Adrenal gland (tissue), 12 donors: ENCODE measurements around the gene ZC3H12C. TPM values are rescaled to one million over a fixed set of nuclear protein-coding genes. Genes with fewer than 3 reads are reported as not detected.
A peak's percentile ranks its signal among the peaks of the same experiment; 100 is the strongest.
"Not testable (repeated sequence)": the region's sequence is repeated elsewhere in the genome, so short reads cannot be mapped to it uniquely, and the experiment has no call there.

Source experiments
- DNase-seq, 7 donors: peaks; one replicate each; pipeline ENCODE4 v3.0.0-alpha.2; 2019 to 2020
- H3K27ac ChIP-seq, 5 donors: fragments of 200-600 bp; sonication (generic) in 4 of 5; 1 replicate in 3 of 5; 2 replicates in 2 of 5; pipeline versions ENCODE4 v1.5.1 to v1.8.0; 2016 to 2020; ENCODE audit warnings: mild to moderate bottlenecking in 1 of 5
- H3K27me3 ChIP-seq: fragments of 200-600 bp; 2 replicates; pipeline ENCODE4 v1.8.0; 2021
- H3K36me3 ChIP-seq, 2 donors: fragments of 200-600 bp; replicated peaks in 1 of 2; 1 replicate in 1 of 2; 2 replicates in 1 of 2; pipeline versions ENCODE4 v1.5.1 to v1.8.0; 2018 to 2022
- H3K4me1 ChIP-seq, 2 donors: fragments of 200-600 bp; replicated peaks in 1 of 2; 1 replicate in 1 of 2; 2 replicates in 1 of 2; pipeline versions ENCODE4 v1.5.1 to v1.8.0; 2018 to 2021
- H3K4me3 ChIP-seq, 4 donors: fragments of 200-600 bp; sonication (generic) in 3 of 4; one replicate each; pipeline ENCODE4 v1.5.1; 2016 to 2018
- H3K9me3 ChIP-seq, 3 donors: fragments of 200-600 bp; sonication (generic) in 1 of 3; replicated peaks in 1 of 3; 1 replicate in 2 of 3; 2 replicates in 1 of 3; pipeline versions ENCODE4 v1.5.1 to v1.8.0; 2016 to 2021
- CTCF ChIP-seq, 6 experiments: fragments of 450-650 bp in 4 of 6; fragments of 200-600 bp in 2 of 6; sonication (generic) in 1 of 6; IDR thresholded peaks; 1 replicate in 5 of 6; 2 replicates in 1 of 6; pipeline versions ENCODE4 v1.5.1 to v1.8.0; 2016 to 2021; ENCODE audit warnings: antibody characterized with exemption in 6 of 6, mild to moderate bottlenecking in 2 of 6, moderate library complexity in 1 of 6
- POLR2A ChIP-seq, 2 donors: fragments of 450-650 bp; IDR thresholded peaks; one replicate each; pipeline ENCODE4 v1.6.1; 2017; ENCODE audit warnings: antibody characterized with exemption in 2 of 2, mild to moderate bottlenecking in 2 of 2, moderate library complexity in 1 of 2
- WGBS, 4 donors: extraction: QIAGEN DNeasy Blood & Tissue Kit in 2 of 4; methylation state at CpG; one replicate each; pipeline versions ENCODE4 v1.1.5 to v1.1.7; 2013 to 2017; 5-methylcytosine and 5-hydroxymethylcytosine counted together
- intact Hi-C, 2 donors: fragments of 100-400 bp; cut with DNase I; formaldehyde crosslinking; loops; one replicate each; pipeline versions ENCODE4 v1.14.1 to v1.15.0; 2022 to 2023
- polyA plus RNA-seq, 3 donors: library from polyadenylated mRNA; stranded (reverse); fragments of 200-250 nt in 2 of 3; fragments of 350-450 nt in 1 of 3; fragmentation: Illumina TruSeq in 1 of 3; extraction: RNeasy Lipid Tissue Mini Kit (QIAGEN cat#74804) in 1 of 3; gene quantifications; one replicate each; pipeline ENCODE4 v1.2.3, GENCODE V29; 2013 to 2014
- total RNA-seq, 9 donors: library from RNA; depleted of rRNA in 4 of 9; stranded (reverse); fragments of >200 nt in 4 of 9; fragments of 120-200 nt in 1 of 9; fragmentation: NEBNext Ultra II Directional in 1 of 9; extraction: Animal tissue kit (Norgen Biotek cat#: 25700) in 1 of 9; gene quantifications; one replicate each; pipeline versions ENCODE4 v1.1.0 to v1.2.4, GENCODE V29; 2013 to 2023
- donor health status: healthy with polysubstance abuse.
- donor health status: Bipolar disorder and iron deficiency.
- donor health status: DM: yes; HTN: yes; CAD: no.
- donor health status: DM: no; HTN: no; CAD: no.
- donor health status: DM: no; HTN: no; CAD: no.
- donor health status: DM: yes; HTN: yes; CAD: no.

Gene ZC3H12C
- total and polyA plus RNA-seq, 12 donors: 4.4 to 28.9 (median 19.8) TPM

- Histone ChIP-seq H3K36me3 (no peaks in the 10 kb centered on the region), H3K9me3 (no peaks in the 10 kb centered on the region), H3K27ac (peak overlapping the region in 2 of 5 donors; percentile 71 to 85), H3K27me3 (no peaks in the 10 kb centered on the region), H3K4me1 (peaks cover 20% of the 10 kb centered on the region in 2 donors), H3K4me3 (no peak overlapping the region)
- TF ChIP-seq POLR2A (IDR thresholded peaks at IDR 0.05) (no peak), CTCF (IDR thresholded peaks at IDR 0.05) (no peak)
- WGBS, 4 donors: 70 to 100% (median 85%) methylated on average over 1 to 4 of the region's 4 CpGs
- intact Hi-C loops: no loop called here
- DNase-seq: peak in 1 of 7 donors; percentile 47
Observed at GRCh38 chr11:110186867-110187266, 93.7 kb downstream of the ZC3H12C start.

- Histone ChIP-seq H3K4me1 (peaks cover 20% of the 10 kb centered on the region in 2 donors), H3K27ac (no peak overlapping the region), H3K36me3 (no peaks in the 10 kb centered on the region), H3K27me3 (no peaks in the 10 kb centered on the region), H3K9me3 (no peaks in the 10 kb centered on the region), H3K4me3 (no peak overlapping the region)
- 79 to 100% (median 92%) methylated on average over 3 to 6 of the region's 6 CpGs for WGBS, 4 donors
- intact Hi-C loops: no loop called here
- peak in 1 of 7 donors; percentile 43 for DNase-seq
- TF ChIP-seq CTCF (IDR thresholded peaks at IDR 0.05): no peak
- no peak for TF ChIP-seq POLR2A (IDR thresholded peaks at IDR 0.05)
Observed at GRCh38 chr11:110187731-110188130, 94.5 kb downstream of the ZC3H12C start.

GRCh38 chr11:110190885-110191284 is 97.7 kb downstream of the ZC3H12C start:
- Histone ChIP-seq H3K27ac (no peak overlapping the region), H3K4me1 (peaks cover 0 to 5% of the 10 kb centered on the region in 2 donors), H3K4me3 (no peak overlapping the region), H3K27me3 (no peaks in the 10 kb centered on the region), H3K9me3 (no peaks in the 10 kb centered on the region), H3K36me3 (no peaks in the 10 kb centered on the region)
- TF ChIP-seq POLR2A (IDR thresholded peaks at IDR 0.05) (no peak), CTCF (IDR thresholded peaks at IDR 0.05) (no peak)
- DNase-seq: no peak
- WGBS, 4 donors: 83 to 95% (median 91%) methylated on average over 1 of the region's 1 CpG
- intact Hi-C loops: no loop called here

- H3K27me3 ChIP-seq, H3K27ac ChIP-seq, H3K36me3 ChIP-seq, H3K4me1 ChIP-seq, H3K9me3 ChIP-seq, H3K4me3 ChIP-seq, DNase-seq, intact Hi-C loops: not testable (repeated sequence)
- 91 to 97% (median 94%) methylated on average over 4 of the region's 4 CpGs for WGBS, 4 donors
Observed at GRCh38 chr11:110192604-110193282, 99.6 kb downstream of the ZC3H12C start.

- WGBS, 4 donors: 65 to 81% (median 75%) methylated on average over 10 of the region's 10 CpGs
- H3K4me1 ChIP-seq, H3K4me3 ChIP-seq, intact Hi-C loops, H3K27me3 ChIP-seq, H3K9me3 ChIP-seq, H3K36me3 ChIP-seq: not testable (repeated sequence)
- H3K27ac ChIP-seq: peak overlapping the region in 2 of 5 donors; percentile 23 to 65
- DNase-seq: peak in 4 of 7 donors; percentile 46 to 57 (median 54)
Observed at GRCh38 chr11:110194211-110194766, 101.1 kb downstream of the ZC3H12C start.
